Colonic mucosa (tissue), 4 donors: ENCODE measurements around the gene OR52B6. TPM values are rescaled to one million over a fixed set of nuclear protein-coding genes. Genes with fewer than 3 reads are reported as not detected.

Source experiments
- DNase-seq: peaks from one replicate; pipeline ENCODE4 v3.0.0-alpha.2; 2020
- H3K27ac ChIP-seq: fragments of 200-600 bp; one replicate; pipeline ENCODE4 v1.8.0; 2021
- H3K27me3 ChIP-seq: fragments of 200-600 bp; one replicate; pipeline ENCODE4 v1.8.0; 2021
- H3K36me3 ChIP-seq: fragments of 200-600 bp; one replicate; pipeline ENCODE4 v1.8.0; 2021
- H3K4me1 ChIP-seq: fragments of 200-600 bp; one replicate; pipeline ENCODE4 v1.8.0; 2021; ENCODE audit warnings: mild to moderate bottlenecking
- H3K4me3 ChIP-seq: fragments of 200-600 bp; one replicate; pipeline ENCODE4 v1.8.0; 2021
- H3K9ac ChIP-seq, 2 donors: one replicate each; pipeline ENCODE4 v1.7.0; 2013; ENCODE audit warnings: control low read depth in 2 of 2, low read depth in 2 of 2, low read length in 2 of 2
- H3K9me3 ChIP-seq: fragments of 200-600 bp; one replicate; pipeline ENCODE4 v1.8.0; 2021
- CTCF ChIP-seq: fragments of 200-600 bp; IDR thresholded peaks from one replicate; pipeline ENCODE4 v1.8.0; 2022; ENCODE audit warnings: antibody characterized with exemption, mild to moderate bottlenecking
- intact Hi-C: fragments of 100-400 bp; cut with DNase I; formaldehyde crosslinking; loops from one replicate; pipeline ENCODE4 v1.14.1; 2022
- total RNA-seq, 2 donors: library from RNA; stranded (reverse); fragmentation: NEBNext Ultra II Directional in 1 of 2; extraction: Animal tissue kit (Norgen Biotek cat#: 25700) in 1 of 2; gene quantifications; one replicate each; pipeline ENCODE4 v1.2.1, GENCODE V29; 2021
- donor health status: healthy.
- donor health status: DM: no; HTN: no; CAD: no.
- donor health status: DM: no; HTN: no; CAD: no.

The OR52B6 gene
- total RNA-seq, 2 donors from 2014 or later: not detected

- Histone ChIP-seq H3K9ac (peak overlapping the region in 1 of 2 donors; percentile 46), H3K27me3 (no peaks in the 10 kb centered on the region), H3K9me3 (no peaks in the 10 kb centered on the region), H3K4me1 (peaks cover 12% of the 10 kb centered on the region), H3K4me3 (no peak overlapping the region), H3K27ac (peak overlapping the region; percentile 69), H3K36me3 (no peaks in the 10 kb centered on the region)
- intact Hi-C loops: loop anchor here (10.0 kb wide), 1 partner anchor 64 kb away; the partner anchor contains the start of genes TRIM22 and TRIM5
- peak; percentile 52 for DNase-seq
- no peak for TF ChIP-seq CTCF
Measured at GRCh38 chr11:5620651-5621521, 40.2 kb downstream of the OR52B6 start.

- TF ChIP-seq CTCF: no peak
- DNase-seq: no peak
- Histone ChIP-seq H3K27me3 (no peaks in the 10 kb centered on the region), H3K9me3 (no peaks in the 10 kb centered on the region), H3K36me3 (no peaks in the 10 kb centered on the region), H3K27ac (peak overlapping the region; percentile 69), H3K4me3 (no peak overlapping the region), H3K4me1 (peaks cover 12% of the 10 kb centered on the region), H3K9ac (no peak overlapping the region)
- intact Hi-C loops: loop anchor here (10.0 kb wide), 1 partner anchor 63 kb away; the partner anchor contains the start of genes TRIM22 and TRIM5
Measured at GRCh38 chr11:5621580-5621979, 40.9 kb downstream of the OR52B6 start.

GRCh38 chr11:5622802-5623201, 42.1 kb downstream of the OR52B6 start:
- H3K9me3 ChIP-seq: no peaks in the 10 kb centered on the region
- H3K4me3 ChIP-seq: no peak overlapping the region
- intact Hi-C loops: loop anchor here (10.0 kb wide), 1 partner anchor 62 kb away; the partner anchor contains the start of genes TRIM22 and TRIM5
- DNase-seq: no peak
- H3K36me3 ChIP-seq: no peaks in the 10 kb centered on the region
- H3K27me3 ChIP-seq: no peaks in the 10 kb centered on the region
- no peak for TF ChIP-seq CTCF
- H3K27ac ChIP-seq: no peak overlapping the region
- H3K9ac ChIP-seq: no peak overlapping the region
- H3K4me1 ChIP-seq: peaks cover 12% of the 10 kb centered on the region

GRCh38 chr11:5624489-5625279, 44.0 kb downstream of the OR52B6 start, which contains the start of gene TRIM34:
TRIM34 (plus strand) TSS chr11:5625001; CDS start chr11:5632332, 7,331 bp downstream.
- Histone ChIP-seq H3K4me1 (peaks cover 12% of the 10 kb centered on the region), H3K27me3 (no peaks in the 10 kb centered on the region), H3K9ac (peak within 1 kb of the TSS; percentile 39 to 59), H3K4me3 (peak within 1 kb of the TSS; percentile 55), H3K36me3 (no peaks in the 10 kb centered on the region), H3K9me3 (no peaks in the 10 kb centered on the region), H3K27ac (peak within 1 kb of the TSS; percentile 81)
- DNase-seq: peak; percentile 85
- TF ChIP-seq CTCF: no peak
- intact Hi-C loops: loop anchor here (10.0 kb wide), 1 partner anchor 60 kb away; the partner anchor contains the start of genes TRIM22 and TRIM5

GRCh38 chr11:5625281-5625680, 44.6 kb downstream of the OR52B6 start:
- peak overlapping the region; percentile 81 for H3K27ac ChIP-seq
- no peak for DNase-seq

More at GRCh38 chr11:5625281-5625680, 44.6 kb downstream of the OR52B6 start:
- H3K27me3 ChIP-seq: no peaks in the 10 kb centered on the region
- intact Hi-C loops: loop anchor here (10.0 kb wide), 1 partner anchor 60 kb away; the partner anchor contains the start of genes TRIM22 and TRIM5
- H3K9ac ChIP-seq: peak overlapping the region; percentile 39 to 51
- H3K4me3 ChIP-seq: peak overlapping the region; percentile 55
- no peaks in the 10 kb centered on the region for H3K36me3 ChIP-seq
- no peaks in the 10 kb centered on the region for H3K9me3 ChIP-seq
- TF ChIP-seq CTCF: no peak
- peaks cover 12% of the 10 kb centered on the region for H3K4me1 ChIP-seq
